ENCODE data around the gene NCKIPSD.

NCKIPSD gene

GRCh38 chr3:48630407-48630806 is 55.3 kb downstream of the NCKIPSD start (continued):
- no peak for TF ChIP-seq ZNF692 (tag by site-specific recombination; IDR thresholded peaks at IDR 0.05)

GRCh38 chr3:48629894-48630293 is 55.8 kb downstream of the NCKIPSD start:
- no peak overlapping the region for H3K27ac ChIP-seq (ENCODE audit: extremely low read depth, low read depth, low read length)
- CTCF ChIA-PET, result no interaction called here
- no peaks in the 10 kb centered on the region for H3K4me1 ChIP-seq (ENCODE audit: control insufficient read depth, insufficient read depth, low read length)
- H3K4me3 ChIP-seq (ENCODE audit: low read depth, low read length), result no peak overlapping the region
- H3K36me3 ChIP-seq (ENCODE audit: control insufficient read depth in 2 of 2, insufficient read depth in 1 of 2, low read length in 2 of 2), result peaks cover 0 to 91% of the 10 kb centered on the region in 2 experiments; a peak in 1 of 3 replicates
- no peak for TF ChIP-seq ZNF274 (IDR thresholded peaks at IDR 0.05; ENCODE audit: low read length)
- TF ChIP-seq ZNF274 (tag by site-specific recombination; IDR thresholded peaks at IDR 0.05; ENCODE audit: borderline replicate concordance), result no peak
- TF ChIP-seq ZNF555 (tag by site-specific recombination; conservative IDR thresholded peaks at IDR 0.05), result no peak
- TF ChIP-seq ZBTB48 (tag by site-specific recombination; IDR thresholded peaks at IDR 0.05), result no peak
- no peak for TF ChIP-seq ZBTB8A (tag by site-specific recombination; IDR thresholded peaks at IDR 0.05)
- TF ChIP-seq ZFP41 (tag by site-specific recombination; IDR thresholded peaks at IDR 0.05; ENCODE audit: borderline replicate concordance), result no peak
- TF ChIP-seq BCL11B (tag by site-specific recombination; IDR thresholded peaks at IDR 0.05; ENCODE audit: low read depth), result no peak
- no peak for TF ChIP-seq BCL11A (tag by site-specific recombination; IDR thresholded peaks at IDR 0.05; ENCODE audit: low read depth)
- TF ChIP-seq ZNF362 (tag by site-specific recombination; IDR thresholded peaks at IDR 0.05), result no peak
- no peak for TF ChIP-seq HOXD13 (CRISPR knock-in tag; IDR thresholded peaks at IDR 0.05; ENCODE audit: borderline replicate concordance)
- no peak for TF ChIP-seq ZNF37A (tag by site-specific recombination; IDR thresholded peaks at IDR 0.05)
- no peak for TF ChIP-seq ZNF76 (tag by site-specific recombination; IDR thresholded peaks at IDR 0.05; ENCODE audit: borderline replicate concordance, low read depth)
- TF ChIP-seq, protein P1, sequence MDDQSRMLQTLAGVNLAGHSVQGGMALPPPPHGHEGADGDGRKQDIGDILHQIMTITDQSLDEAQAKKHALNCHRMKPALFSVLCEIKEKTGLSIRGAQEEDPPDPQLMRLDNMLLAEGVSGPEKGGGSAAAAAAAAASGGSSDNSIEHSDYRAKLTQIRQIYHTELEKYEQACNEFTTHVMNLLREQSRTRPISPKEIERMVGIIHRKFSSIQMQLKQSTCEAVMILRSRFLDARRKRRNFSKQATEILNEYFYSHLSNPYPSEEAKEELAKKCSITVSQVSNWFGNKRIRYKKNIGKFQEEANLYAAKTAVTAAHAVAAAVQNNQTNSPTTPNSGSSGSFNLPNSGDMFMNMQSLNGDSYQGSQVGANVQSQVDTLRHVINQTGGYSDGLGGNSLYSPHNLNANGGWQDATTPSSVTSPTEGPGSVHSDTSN (CRISPR knock-in tag; IDR thresholded peaks at IDR 0.05), result no peak
- TF ChIP-seq, protein P2, sequence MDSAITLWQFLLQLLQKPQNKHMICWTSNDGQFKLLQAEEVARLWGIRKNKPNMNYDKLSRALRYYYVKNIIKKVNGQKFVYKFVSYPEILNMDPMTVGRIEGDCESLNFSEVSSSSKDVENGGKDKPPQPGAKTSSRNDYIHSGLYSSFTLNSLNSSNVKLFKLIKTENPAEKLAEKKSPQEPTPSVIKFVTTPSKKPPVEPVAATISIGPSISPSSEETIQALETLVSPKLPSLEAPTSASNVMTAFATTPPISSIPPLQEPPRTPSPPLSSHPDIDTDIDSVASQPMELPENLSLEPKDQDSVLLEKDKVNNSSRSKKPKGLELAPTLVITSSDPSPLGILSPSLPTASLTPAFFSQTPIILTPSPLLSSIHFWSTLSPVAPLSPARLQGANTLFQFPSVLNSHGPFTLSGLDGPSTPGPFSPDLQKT (IDR thresholded peaks at IDR 0.05; ENCODE audit: borderline replicate concordance, low read depth, low read length), result no peak
- TF ChIP-seq ZNF112 (tag by site-specific recombination; IDR thresholded peaks at IDR 0.05), result no peak
- TF ChIP-seq ZNF140 (tag by site-specific recombination; IDR thresholded peaks at IDR 0.05), result no peak
- TF ChIP-seq, protein P3, sequence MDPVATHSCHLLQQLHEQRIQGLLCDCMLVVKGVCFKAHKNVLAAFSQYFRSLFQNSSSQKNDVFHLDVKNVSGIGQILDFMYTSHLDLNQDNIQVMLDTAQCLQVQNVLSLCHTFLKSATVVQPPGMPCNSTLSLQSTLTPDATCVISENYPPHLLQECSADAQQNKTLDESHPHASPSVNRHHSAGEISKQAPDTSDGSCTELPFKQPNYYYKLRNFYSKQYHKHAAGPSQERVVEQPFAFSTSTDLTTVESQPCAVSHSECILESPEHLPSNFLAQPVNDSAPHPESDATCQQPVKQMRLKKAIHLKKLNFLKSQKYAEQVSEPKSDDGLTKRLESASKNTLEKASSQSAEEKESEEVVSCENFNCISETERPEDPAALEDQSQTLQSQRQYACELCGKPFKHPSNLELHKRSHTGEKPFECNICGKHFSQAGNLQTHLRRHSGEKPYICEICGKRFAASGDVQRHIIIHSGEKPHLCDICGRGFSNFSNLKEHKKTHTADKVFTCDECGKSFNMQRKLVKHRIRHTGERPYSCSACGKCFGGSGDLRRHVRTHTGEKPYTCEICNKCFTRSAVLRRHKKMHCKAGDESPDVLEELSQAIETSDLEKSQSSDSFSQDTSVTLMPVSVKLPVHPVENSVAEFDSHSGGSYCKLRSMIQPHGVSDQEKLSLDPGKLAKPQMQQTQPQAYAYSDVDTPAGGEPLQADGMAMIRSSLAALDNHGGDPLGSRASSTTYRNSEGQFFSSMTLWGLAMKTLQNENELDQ (tag by site-specific recombination; IDR thresholded peaks at IDR 0.05; ENCODE audit: low read depth), result no peak
- POLR2A ChIA-PET, result no interaction called here
- no peaks in the 10 kb centered on the region for H3K9me3 ChIP-seq (ENCODE audit: control insufficient read depth, insufficient read depth, low read depth, low read length)

Measured in HEK293 (cell line).